GM12878 (cell line): ENCODE results near the gene FBXL7. TPM values are rescaled to one million over a fixed set of nuclear protein-coding genes. Genes with fewer than 3 reads are reported as not detected.

Experiments used
- ATAC-seq: fragments of 200-7000 bp; cut with Tn5 transposase; 3 replicates; pipeline ENCODE4 v1.9.1; 2020; ENCODE audit warnings: mild to moderate bottlenecking, moderate library complexity
- BruUV-seq: library from RNA; stranded (reverse); fragments of 400-500 nt; replicated peaks from 2 replicates; lab custom pipeline; 2021; lab: Mats Ljungman, UMichigan
- CTCF ChIA-PET: fragments of 300-600 bp; sonication (Branson Sonifier 250); formaldehyde crosslinking; extraction: SDS; loops from one replicate; lab custom pipeline; 2021; ENCODE audit warnings: inconsistent platforms; lab: Yijun Ruan, JAX
- POLR2A ChIA-PET: fragments of 350-600 bp; formaldehyde crosslinking; extraction: SDS; loops from one replicate; lab custom pipeline; 2021; ENCODE audit warnings: inconsistent platforms; lab: Charles Lee
- RAD21 ChIA-PET: fragments of 300-600 bp; sonication (Branson Sonifier 250); formaldehyde crosslinking; loops from one replicate; lab custom pipeline; 2023; ENCODE audit warnings: antibody characterized with exemption; ENCODE audit not compliant: unreplicated experiment; lab: Charles Lee
- SMC1A ChIA-PET: fragments of 300-600 bp; sonication (Branson Sonifier 250); formaldehyde crosslinking; loops from one replicate; lab custom pipeline; 2023; ENCODE audit not compliant: unreplicated experiment, uncharacterized antibody; lab: Charles Lee
- DNase-seq: peaks from one replicate; pipeline ENCODE4 v3.0.0-alpha.2; 2011; ENCODE audit warnings: low read depth, low spot score
- FAIRE-seq: peaks from 3 replicates; lab custom pipeline; 2011; peaks lifted over from hg19 to GRCh38; lab: Jason Lieb, UNC
- H2AFZ ChIP-seq: 2 replicates; pipeline ENCODE4 v1.6.0; 2011; ENCODE audit warnings: low read depth, low read length, control low read depth; ENCODE audit not compliant: control insufficient read depth
- H3K27ac ChIP-seq: 2 replicates; pipeline ENCODE4 v1.5.1; 2011; ENCODE audit warnings: control low read depth; ENCODE audit not compliant: control insufficient read depth, insufficient read depth
- H3K27me3 ChIP-seq, 2 experiments: replicated peaks in 1 of 2; 2 replicates each; pipeline versions ENCODE4 v1.6.0 to v1.6.1; 2011; ENCODE audit warnings: low read length in 1 of 2; ENCODE audit not compliant: control insufficient read depth in 2 of 2, insufficient read depth in 2 of 2
- H3K36me3 ChIP-seq, 2 experiments: 2 replicates each; pipeline ENCODE4 v1.5.1; 2011; ENCODE audit warnings: low read length in 1 of 2; ENCODE audit not compliant: control insufficient read depth in 2 of 2, insufficient read depth in 2 of 2
- H3K4me1 ChIP-seq: 2 replicates; pipeline ENCODE4 v1.6.1; 2011; ENCODE audit warnings: mild to moderate bottlenecking, low read length, moderate library complexity, mixed read lengths; ENCODE audit not compliant: control insufficient read depth, insufficient read depth
- H3K4me2 ChIP-seq: 2 replicates; pipeline ENCODE4 v1.6.0; 2011; ENCODE audit warnings: control low read depth; ENCODE audit not compliant: control insufficient read depth, insufficient read depth
- H3K4me3 ChIP-seq: fragments of 200-600 bp; sonication (generic); 2 replicates; pipeline ENCODE4 v1.5.1; 2016
- H3K79me2 ChIP-seq: 2 replicates; pipeline ENCODE4 v1.6.0; 2011; ENCODE audit warnings: low read length; ENCODE audit not compliant: control insufficient read depth, insufficient read depth
- H3K9ac ChIP-seq: 2 replicates; pipeline ENCODE4 v1.8.0; 2011; ENCODE audit warnings: low read length, control low read depth, mixed read lengths; ENCODE audit not compliant: control insufficient read depth, insufficient read depth
- H3K9me3 ChIP-seq: replicated peaks from 3 replicates; pipeline ENCODE4 v1.5.1; 2011; ENCODE audit warnings: mild to moderate bottlenecking, low read length; ENCODE audit not compliant: control insufficient read depth, insufficient read depth
- H4K20me1 ChIP-seq: 2 replicates; pipeline ENCODE4 v1.6.0; 2011; ENCODE audit not compliant: control insufficient read depth, insufficient read depth
- BMI1 ChIP-seq: fragments of 450-650 bp; IDR thresholded peaks from 2 replicates; pipeline ENCODE4 v1.6.1; 2016; ENCODE audit warnings: mild to moderate bottlenecking, moderate library complexity, borderline replicate concordance
- EZH2 ChIP-seq: IDR thresholded peaks from 2 replicates; pipeline ENCODE4 v1.6.1; 2012; ENCODE audit warnings: low read depth, mild to moderate bottlenecking, control low read depth, inconsistent platforms, low read length, borderline replicate concordance; ENCODE audit not compliant: control insufficient read depth
- FOXM1 ChIP-seq: IDR thresholded peaks from 2 replicates; pipeline ENCODE4 v1.6.1; 2012; ENCODE audit warnings: low read depth, mild to moderate bottlenecking, inconsistent platforms, low read length, moderate library complexity
- POU2F2 ChIP-seq: IDR thresholded peaks from 3 replicates; pipeline ENCODE4 v1.6.1; 2011; ENCODE audit warnings: low read depth, mild to moderate bottlenecking, low read length, borderline replicate concordance
- SREBF1 ChIP-seq: IDR thresholded peaks from 2 replicates; pipeline ENCODE4 v1.6.1; 2012; ENCODE audit warnings: mild to moderate bottlenecking, low read length
- WGBS: methylation state at CpG from one replicate; pipeline ENCODE4 v1.1.6; 2016; ENCODE audit warnings: low lambda C conversion rate; ENCODE audit not compliant: insufficient replicate concordance, insufficient coverage; ENCODE audit errors: missing lambda C conversion rate; 5-methylcytosine and 5-hydroxymethylcytosine counted together
- in situ Hi-C: fragments of 300-500 bp; cut with MboI; formaldehyde crosslinking; loops from 9 replicates; pipeline ENCODE4 v1.14.3; 2018; ENCODE audit warnings: mixed read lengths
- intact Hi-C: fragments of 100-400 bp; cut with micrococcal nuclease; formaldehyde crosslinking; loops from one replicate; pipeline ENCODE4 v1.14.2; 2022; ENCODE audit not compliant: unreplicated experiment
- polyA plus RNA-seq, 11 experiments: library from polyadenylated mRNA; depleted of rRNA in 4 of 11; unstranded in 6 of 11; stranded (reverse) in 5 of 11; fragments of >200 nt; fragmentation: Nextera tagmentation in 4 of 11; fragmentation: Illumina TruSeq in 1 of 11; extraction: Ambion mirVana in 4 of 11; extraction: Trizol in 1 of 11; gene quantifications; 1 replicate in 1 of 11; 2 replicates in 10 of 11; pipeline versions ENCODE4 v1.2.1 to v1.2.3, GENCODE V29; 2011 to 2016; ENCODE audit warnings: inconsistent platforms in 2 of 11, missing spikeins in 2 of 11, low read depth in 1 of 11
- total RNA-seq, 4 experiments: library from RNA; depleted of rRNA in 3 of 4; stranded (reverse); fragments of >200 nt in 3 of 4; fragmentation: Illumina TruSeq in 1 of 4; extraction: Trizol in 1 of 4; gene quantifications; 2 replicates each; pipeline versions ENCODE4 v1.2.1 to v1.2.3, GENCODE V29; 2013 to 2021
- TF ChIP-seq, protein P1 (sequence below): fragments of 450-650 bp; IDR thresholded peaks from 2 replicates; pipeline ENCODE4 v1.6.1; 2016; ENCODE audit warnings: mild to moderate bottlenecking
- TF ChIP-seq, protein P2 (sequence below): IDR thresholded peaks from 2 replicates; pipeline ENCODE4 v1.6.1; 2011; ENCODE audit warnings: mild to moderate bottlenecking, low read depth, low read length, moderate library complexity; ENCODE audit not compliant: insufficient replicate concordance
- TF ChIP-seq, protein P3 (sequence below): fragments of 150-350 bp; IDR thresholded peaks from 2 replicates; pipeline ENCODE4 v1.6.1; 2014; ENCODE audit warnings: mild to moderate bottlenecking, low read depth, low read length
- TF ChIP-seq, protein P4 (sequence below): IDR thresholded peaks from 2 replicates; pipeline ENCODE4 v1.6.1; 2012; ENCODE audit warnings: low read length, inconsistent platforms
- TF ChIP-seq, protein P5 (sequence below): IDR thresholded peaks from 2 replicates; pipeline ENCODE4 v1.6.1; 2012; ENCODE audit warnings: improper control_type of control experiment, low read depth, low read length; ENCODE audit not compliant: insufficient replicate concordance

The FBXL7 gene
- total and polyA plus RNA-seq, 10 of the 15 experiments (the other 5 are each of a cell fraction or from before 2014, with no cell fraction given): 0.03 to 0.44 (median 0.16) TPM

DNA sequence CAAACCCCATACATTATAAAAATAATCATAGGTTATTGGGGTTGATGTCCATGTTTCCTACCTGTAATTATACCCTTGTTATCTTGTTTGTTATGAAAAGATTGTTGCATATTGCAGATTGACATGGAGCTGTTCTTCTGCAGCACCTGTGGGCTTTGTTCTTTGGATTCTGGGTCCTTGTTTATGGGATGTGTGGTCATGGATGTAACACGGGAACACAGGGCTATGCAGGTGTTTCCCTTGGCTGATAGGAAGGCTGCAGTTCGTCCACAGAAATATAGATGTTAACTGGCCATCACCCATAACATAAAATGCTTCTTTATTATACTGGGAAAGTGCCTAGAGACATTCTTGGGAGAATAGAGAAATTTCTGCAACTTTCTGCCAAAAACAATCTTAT lies 77.9 kb downstream of the FBXL7 start:
- RAD21 ChIA-PET: no interaction called here

More for the DNA sequence above, 77.9 kb downstream of the FBXL7 start:
- H3K4me2 ChIP-seq: no peak overlapping the region
- POLR2A ChIA-PET: no interaction called here
- in situ Hi-C loops: no loop called here
- CTCF ChIA-PET: no interaction called here
- H3K9me3 ChIP-seq: no peaks in the 10 kb centered on the region
- no peak overlapping the region for H2AFZ ChIP-seq
- ATAC-seq: no peak
- no peak for DNase-seq
- WGBS: 0% methylated on average over 2 of the region's 2 CpGs
- H3K27me3 ChIP-seq: no peaks in the 10 kb centered on the region
- H3K36me3 ChIP-seq: no peaks in the 10 kb centered on the region
- FAIRE-seq: no peak
- H3K79me2 ChIP-seq: no peaks in the 10 kb centered on the region
- no TSS peak for BruUV-seq
- H3K27ac ChIP-seq: no peak overlapping the region
- no peaks in the 10 kb centered on the region for H4K20me1 ChIP-seq
- no peaks in the 10 kb centered on the region for H3K4me1 ChIP-seq
- intact Hi-C loops: no loop called here
- SMC1A ChIA-PET: no interaction called here
- TF ChIP-seq FOXM1: no peak
- TF ChIP-seq, protein P1, sequence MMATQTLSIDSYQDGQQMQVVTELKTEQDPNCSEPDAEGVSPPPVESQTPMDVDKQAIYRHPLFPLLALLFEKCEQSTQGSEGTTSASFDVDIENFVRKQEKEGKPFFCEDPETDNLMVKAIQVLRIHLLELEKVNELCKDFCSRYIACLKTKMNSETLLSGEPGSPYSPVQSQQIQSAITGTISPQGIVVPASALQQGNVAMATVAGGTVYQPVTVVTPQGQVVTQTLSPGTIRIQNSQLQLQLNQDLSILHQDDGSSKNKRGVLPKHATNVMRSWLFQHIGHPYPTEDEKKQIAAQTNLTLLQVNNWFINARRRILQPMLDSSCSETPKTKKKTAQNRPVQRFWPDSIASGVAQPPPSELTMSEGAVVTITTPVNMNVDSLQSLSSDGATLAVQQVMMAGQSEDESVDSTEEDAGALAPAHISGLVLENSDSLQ: no peak
- TF ChIP-seq POU2F2: no peak
- TF ChIP-seq, protein P2, sequence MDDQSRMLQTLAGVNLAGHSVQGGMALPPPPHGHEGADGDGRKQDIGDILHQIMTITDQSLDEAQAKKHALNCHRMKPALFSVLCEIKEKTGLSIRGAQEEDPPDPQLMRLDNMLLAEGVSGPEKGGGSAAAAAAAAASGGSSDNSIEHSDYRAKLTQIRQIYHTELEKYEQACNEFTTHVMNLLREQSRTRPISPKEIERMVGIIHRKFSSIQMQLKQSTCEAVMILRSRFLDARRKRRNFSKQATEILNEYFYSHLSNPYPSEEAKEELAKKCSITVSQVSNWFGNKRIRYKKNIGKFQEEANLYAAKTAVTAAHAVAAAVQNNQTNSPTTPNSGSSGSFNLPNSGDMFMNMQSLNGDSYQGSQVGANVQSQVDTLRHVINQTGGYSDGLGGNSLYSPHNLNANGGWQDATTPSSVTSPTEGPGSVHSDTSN: no peak
- no peak for TF ChIP-seq BMI1
- TF ChIP-seq, protein P3, sequence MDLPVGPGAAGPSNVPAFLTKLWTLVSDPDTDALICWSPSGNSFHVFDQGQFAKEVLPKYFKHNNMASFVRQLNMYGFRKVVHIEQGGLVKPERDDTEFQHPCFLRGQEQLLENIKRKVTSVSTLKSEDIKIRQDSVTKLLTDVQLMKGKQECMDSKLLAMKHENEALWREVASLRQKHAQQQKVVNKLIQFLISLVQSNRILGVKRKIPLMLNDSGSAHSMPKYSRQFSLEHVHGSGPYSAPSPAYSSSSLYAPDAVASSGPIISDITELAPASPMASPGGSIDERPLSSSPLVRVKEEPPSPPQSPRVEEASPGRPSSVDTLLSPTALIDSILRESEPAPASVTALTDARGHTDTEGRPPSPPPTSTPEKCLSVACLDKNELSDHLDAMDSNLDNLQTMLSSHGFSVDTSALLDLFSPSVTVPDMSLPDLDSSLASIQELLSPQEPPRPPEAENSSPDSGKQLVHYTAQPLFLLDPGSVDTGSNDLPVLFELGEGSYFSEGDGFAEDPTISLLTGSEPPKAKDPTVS: no peak
- TF ChIP-seq, protein P4, sequence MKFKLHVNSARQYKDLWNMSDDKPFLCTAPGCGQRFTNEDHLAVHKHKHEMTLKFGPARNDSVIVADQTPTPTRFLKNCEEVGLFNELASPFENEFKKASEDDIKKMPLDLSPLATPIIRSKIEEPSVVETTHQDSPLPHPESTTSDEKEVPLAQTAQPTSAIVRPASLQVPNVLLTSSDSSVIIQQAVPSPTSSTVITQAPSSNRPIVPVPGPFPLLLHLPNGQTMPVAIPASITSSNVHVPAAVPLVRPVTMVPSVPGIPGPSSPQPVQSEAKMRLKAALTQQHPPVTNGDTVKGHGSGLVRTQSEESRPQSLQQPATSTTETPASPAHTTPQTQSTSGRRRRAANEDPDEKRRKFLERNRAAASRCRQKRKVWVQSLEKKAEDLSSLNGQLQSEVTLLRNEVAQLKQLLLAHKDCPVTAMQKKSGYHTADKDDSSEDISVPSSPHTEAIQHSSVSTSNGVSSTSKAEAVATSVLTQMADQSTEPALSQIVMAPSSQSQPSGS: no peak
- no peak for TF ChIP-seq SREBF1
- TF ChIP-seq, protein P5, sequence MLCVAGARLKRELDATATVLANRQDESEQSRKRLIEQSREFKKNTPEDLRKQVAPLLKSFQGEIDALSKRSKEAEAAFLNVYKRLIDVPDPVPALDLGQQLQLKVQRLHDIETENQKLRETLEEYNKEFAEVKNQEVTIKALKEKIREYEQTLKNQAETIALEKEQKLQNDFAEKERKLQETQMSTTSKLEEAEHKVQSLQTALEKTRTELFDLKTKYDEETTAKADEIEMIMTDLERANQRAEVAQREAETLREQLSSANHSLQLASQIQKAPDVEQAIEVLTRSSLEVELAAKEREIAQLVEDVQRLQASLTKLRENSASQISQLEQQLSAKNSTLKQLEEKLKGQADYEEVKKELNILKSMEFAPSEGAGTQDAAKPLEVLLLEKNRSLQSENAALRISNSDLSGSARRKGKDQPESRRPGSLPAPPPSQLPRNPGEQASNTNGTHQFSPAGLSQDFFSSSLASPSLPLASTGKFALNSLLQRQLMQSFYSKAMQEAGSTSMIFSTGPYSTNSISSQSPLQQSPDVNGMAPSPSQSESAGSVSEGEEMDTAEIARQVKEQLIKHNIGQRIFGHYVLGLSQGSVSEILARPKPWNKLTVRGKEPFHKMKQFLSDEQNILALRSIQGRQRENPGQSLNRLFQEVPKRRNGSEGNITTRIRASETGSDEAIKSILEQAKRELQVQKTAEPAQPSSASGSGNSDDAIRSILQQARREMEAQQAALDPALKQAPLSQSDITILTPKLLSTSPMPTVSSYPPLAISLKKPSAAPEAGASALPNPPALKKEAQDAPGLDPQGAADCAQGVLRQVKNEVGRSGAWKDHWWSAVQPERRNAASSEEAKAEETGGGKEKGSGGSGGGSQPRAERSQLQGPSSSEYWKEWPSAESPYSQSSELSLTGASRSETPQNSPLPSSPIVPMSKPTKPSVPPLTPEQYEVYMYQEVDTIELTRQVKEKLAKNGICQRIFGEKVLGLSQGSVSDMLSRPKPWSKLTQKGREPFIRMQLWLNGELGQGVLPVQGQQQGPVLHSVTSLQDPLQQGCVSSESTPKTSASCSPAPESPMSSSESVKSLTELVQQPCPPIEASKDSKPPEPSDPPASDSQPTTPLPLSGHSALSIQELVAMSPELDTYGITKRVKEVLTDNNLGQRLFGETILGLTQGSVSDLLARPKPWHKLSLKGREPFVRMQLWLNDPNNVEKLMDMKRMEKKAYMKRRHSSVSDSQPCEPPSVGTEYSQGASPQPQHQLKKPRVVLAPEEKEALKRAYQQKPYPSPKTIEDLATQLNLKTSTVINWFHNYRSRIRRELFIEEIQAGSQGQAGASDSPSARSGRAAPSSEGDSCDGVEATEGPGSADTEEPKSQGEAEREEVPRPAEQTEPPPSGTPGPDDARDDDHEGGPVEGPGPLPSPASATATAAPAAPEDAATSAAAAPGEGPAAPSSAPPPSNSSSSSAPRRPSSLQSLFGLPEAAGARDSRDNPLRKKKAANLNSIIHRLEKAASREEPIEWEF: no peak
- TF ChIP-seq EZH2: no peak
- H3K4me3 ChIP-seq: no peak overlapping the region
- H3K9ac ChIP-seq: no peak overlapping the region
